Duodenal mucosa (tissue), 2 donors: Measurements from ENCODE around the gene ISG20L2.

Experiments used
- H3K27ac ChIP-seq: one replicate; pipeline ENCODE4 v1.7.0; 2013; ENCODE audit warnings: low read depth, low read length
- H3K27me3 ChIP-seq, 2 donors: one replicate each; pipeline ENCODE4 v1.7.0; 2013; ENCODE audit warnings: low read length in 2 of 2, control low read depth in 1 of 2; ENCODE audit not compliant: insufficient read depth in 2 of 2, control insufficient read depth in 1 of 2
- H3K36me3 ChIP-seq, 2 donors: one replicate each; pipeline ENCODE4 v1.7.0; 2013; ENCODE audit warnings: low read length in 2 of 2, control low read depth in 1 of 2; ENCODE audit not compliant: insufficient read depth in 2 of 2, control insufficient read depth in 1 of 2
- H3K4me1 ChIP-seq, 2 donors: one replicate each; pipeline ENCODE4 v1.7.0; 2013; ENCODE audit warnings: low read length in 2 of 2, control low read depth in 1 of 2; ENCODE audit not compliant: insufficient read depth in 2 of 2, control insufficient read depth in 1 of 2
- H3K4me3 ChIP-seq, 2 donors: one replicate each; pipeline ENCODE4 v1.7.0; 2013; ENCODE audit warnings: low read length in 2 of 2, low read depth in 1 of 2
- H3K9ac ChIP-seq, 2 donors: one replicate each; pipeline ENCODE4 v1.7.0; 2013; ENCODE audit warnings: low read length in 2 of 2, low read depth in 1 of 2
- H3K9me3 ChIP-seq, 2 donors: one replicate each; pipeline ENCODE4 v1.7.0; 2013; ENCODE audit warnings: low read length in 2 of 2, control low read depth in 1 of 2; ENCODE audit not compliant: control insufficient read depth in 1 of 2

ISG20L2 gene

DNA sequence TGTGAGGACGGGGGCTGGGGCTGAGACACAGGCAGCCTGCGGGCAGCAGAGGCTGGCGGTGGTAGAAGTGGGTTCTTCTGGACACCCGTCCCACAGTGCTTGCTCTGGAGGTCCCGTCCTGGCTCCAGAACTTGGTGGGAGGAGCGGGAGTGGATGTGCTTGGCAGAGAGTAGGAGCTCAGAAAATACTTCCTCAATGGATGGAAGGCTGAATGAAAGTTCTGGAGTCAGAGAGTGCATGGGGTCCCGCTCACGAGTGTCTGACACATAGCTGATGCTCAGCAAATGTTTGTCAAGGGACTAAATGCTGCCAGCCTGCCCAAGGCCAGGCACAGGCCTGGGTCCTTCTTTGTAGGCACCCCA, 37.9 kb downstream of the ISG20L2 start:
- H3K9me3 ChIP-seq, result no peaks in the 10 kb centered on the region
- H3K27me3 ChIP-seq, result peaks cover 16 to 38% of the 10 kb centered on the region in 2 donors

DNA sequence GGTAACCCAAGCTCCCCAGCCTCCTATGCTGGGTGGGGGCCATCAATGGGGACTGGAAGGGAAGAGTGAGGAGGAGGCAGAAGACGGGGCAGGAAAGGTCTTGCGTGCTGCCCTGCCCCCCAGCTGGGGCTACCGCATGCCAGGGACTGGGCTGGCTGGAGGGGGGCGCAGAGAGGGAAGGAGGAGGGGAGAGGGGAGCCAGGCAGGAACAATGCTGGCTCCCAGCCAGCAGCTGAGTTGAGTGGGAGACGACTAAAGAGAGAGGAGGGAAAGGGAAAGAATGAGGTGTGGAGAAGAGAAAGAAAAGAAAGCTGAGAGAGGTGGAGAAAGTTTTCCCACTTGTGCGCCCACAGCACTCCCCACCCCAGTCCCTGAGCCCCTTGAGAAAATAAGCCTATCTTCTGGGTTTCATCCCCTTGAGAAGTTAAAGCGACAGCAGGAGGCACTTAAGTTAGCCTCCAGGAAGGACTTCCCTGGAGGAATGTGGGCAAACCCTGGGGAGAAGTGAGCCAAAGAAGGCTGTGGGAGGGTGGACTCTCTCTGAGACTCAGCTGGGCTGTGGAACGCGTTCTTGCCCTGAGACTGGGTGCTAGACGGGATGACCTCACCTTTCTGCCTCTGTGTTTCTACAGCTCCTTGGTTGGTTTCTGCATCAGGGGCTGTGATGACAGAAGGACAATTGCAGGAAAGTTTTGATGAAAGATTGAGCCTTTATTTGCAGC, 38.5 kb downstream of the ISG20L2 start:
- H3K4me3 ChIP-seq, result no peak overlapping the region
- H3K27ac ChIP-seq, result no peak overlapping the region
- H3K4me1 ChIP-seq, result peaks cover 30 to 39% of the 10 kb centered on the region in 2 donors
- peaks cover 16 to 38% of the 10 kb centered on the region in 2 donors for H3K27me3 ChIP-seq
- H3K9ac ChIP-seq, result no peak overlapping the region
- no peaks in the 10 kb centered on the region for H3K36me3 ChIP-seq
- H3K9me3 ChIP-seq, result no peaks in the 10 kb centered on the region

More for the DNA sequence above, 37.9 kb downstream of the ISG20L2 start:
- H3K4me3 ChIP-seq, result no peak overlapping the region
- peaks cover 30 to 39% of the 10 kb centered on the region in 2 donors for H3K4me1 ChIP-seq
- no peak overlapping the region for H3K27ac ChIP-seq
- H3K36me3 ChIP-seq, result no peaks in the 10 kb centered on the region
- no peak overlapping the region for H3K9ac ChIP-seq

GRCh38 chr1:156689035-156689952, 39.3 kb downstream of the ISG20L2 start:
- H3K27me3 ChIP-seq, result peaks cover 16 to 42% of the 10 kb centered on the region in 2 donors
- no peak overlapping the region for H3K9ac ChIP-seq

DNA sequence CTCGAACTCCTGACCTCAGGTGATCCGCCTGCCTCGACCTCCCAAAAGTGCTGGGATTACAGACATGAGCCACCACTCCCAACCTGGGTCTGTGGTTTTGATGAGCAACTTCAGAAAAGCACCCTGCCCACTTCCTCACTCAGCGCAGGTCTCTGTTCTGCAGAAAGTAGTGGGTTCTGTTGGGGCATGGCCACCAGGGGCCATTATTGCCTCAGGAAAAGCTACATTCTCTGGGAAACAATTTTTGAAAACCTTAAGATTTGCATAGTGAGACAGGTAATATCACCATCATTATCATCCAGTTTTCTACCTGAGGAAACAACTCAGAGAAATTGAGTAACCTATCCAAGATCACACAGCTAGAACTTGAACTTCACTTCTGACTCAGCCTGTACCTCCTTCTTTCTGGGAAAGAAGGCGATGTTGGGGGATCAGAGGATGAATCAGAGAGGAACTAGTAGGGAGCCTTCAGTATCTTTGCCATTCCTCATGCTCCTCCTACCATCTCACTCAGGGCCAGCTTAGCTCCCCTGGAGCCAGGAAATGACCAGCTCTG, 44.3 kb downstream of the ISG20L2 start:
- Histone ChIP-seq H3K9ac (no peak overlapping the region), H3K4me1 (peaks cover 2 to 3% of the 10 kb centered on the region in 2 donors), H3K27me3 (peaks cover 21 to 41% of the 10 kb centered on the region in 2 donors), H3K27ac (no peak overlapping the region), H3K36me3 (no peaks in the 10 kb centered on the region), H3K4me3 (no peak overlapping the region), H3K9me3 (no peaks in the 10 kb centered on the region)

More at GRCh38 chr1:156689035-156689952, 39.3 kb downstream of the ISG20L2 start:
- no peaks in the 10 kb centered on the region for H3K36me3 ChIP-seq
- H3K4me3 ChIP-seq, result peak overlapping the region in 1 of 2 donors; percentile 40
- H3K9me3 ChIP-seq, result no peaks in the 10 kb centered on the region
- H3K27ac ChIP-seq, result no peak overlapping the region
- peaks cover 27 to 36% of the 10 kb centered on the region in 2 donors for H3K4me1 ChIP-seq

DNA sequence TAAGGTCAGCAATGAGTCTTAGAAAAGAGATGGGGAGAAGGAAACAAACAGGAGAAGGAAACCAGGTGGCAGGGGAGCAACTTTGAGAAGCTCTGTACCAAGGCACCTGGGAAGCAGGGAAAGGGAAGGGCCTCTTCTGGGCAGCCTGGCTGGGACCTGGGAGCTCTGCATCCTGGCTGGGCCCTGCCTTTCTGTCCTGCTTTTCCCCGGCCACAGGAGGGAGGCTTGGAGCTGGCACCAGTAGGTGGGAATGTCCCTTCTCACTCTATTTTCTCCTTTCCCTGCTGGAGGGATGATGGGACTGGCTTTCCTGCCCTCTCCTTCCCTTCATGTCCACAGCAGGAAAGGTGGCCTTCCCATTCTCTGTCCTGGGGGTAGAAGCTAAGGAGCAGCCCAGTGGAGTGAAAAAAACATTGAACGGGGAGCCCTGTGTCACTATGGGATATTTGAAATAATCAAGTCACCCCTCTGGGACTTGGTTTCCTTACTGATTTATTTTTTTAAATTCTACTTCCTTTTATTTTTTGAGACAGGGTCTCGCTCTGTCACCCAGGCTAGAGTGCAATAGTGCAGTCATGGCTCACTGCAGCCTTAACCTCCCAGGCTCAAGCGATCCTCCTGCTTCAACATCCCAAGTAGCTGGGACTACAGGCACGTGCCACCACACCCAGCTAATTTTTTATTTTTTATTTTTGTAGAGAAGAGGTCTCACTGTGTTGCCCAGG, 46.2 kb downstream of the ISG20L2 start:
- H3K4me1 ChIP-seq, result peaks cover 3 to 10% of the 10 kb centered on the region in 2 donors
- H3K9me3 ChIP-seq, result no peaks in the 10 kb centered on the region
- H3K27me3 ChIP-seq, result peaks cover 37 to 51% of the 10 kb centered on the region in 2 donors
- no peaks in the 10 kb centered on the region for H3K36me3 ChIP-seq
- H3K27ac ChIP-seq, result no peak overlapping the region
- no peak overlapping the region for H3K9ac ChIP-seq
- H3K4me3 ChIP-seq, result no peak overlapping the region

- H3K9me3 ChIP-seq, result no peaks in the 10 kb centered on the region
- no peak overlapping the region for H3K4me3 ChIP-seq
- peaks cover 42 to 60% of the 10 kb centered on the region in 2 donors for H3K27me3 ChIP-seq
- H3K36me3 ChIP-seq, result no peaks in the 10 kb centered on the region
- no peak overlapping the region for H3K9ac ChIP-seq
- H3K4me1 ChIP-seq, result peaks cover 4 to 15% of the 10 kb centered on the region in 2 donors
- no peak overlapping the region for H3K27ac ChIP-seq
Measured at GRCh38 chr1:156681196-156681960, 47.2 kb downstream of the ISG20L2 start.

DNA sequence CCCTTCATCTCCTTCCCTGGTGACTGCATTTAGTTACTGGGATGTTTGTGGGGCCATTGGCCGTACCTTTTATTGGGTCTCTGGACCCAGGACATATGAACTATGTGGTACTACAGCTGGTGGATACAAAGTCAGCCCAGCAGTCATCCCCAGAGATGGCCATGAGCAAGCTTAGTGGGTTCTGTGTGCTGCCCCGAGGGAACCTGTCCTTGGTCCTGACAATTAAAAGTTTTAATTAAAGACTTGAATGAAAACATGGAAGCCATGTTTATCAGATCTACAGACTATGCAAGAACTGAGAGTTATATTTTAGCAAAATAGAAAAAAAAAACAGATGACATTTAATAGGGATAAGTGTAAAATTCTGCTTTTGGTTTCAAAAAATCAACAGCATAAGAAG, 48.5 kb downstream of the ISG20L2 start:
- H3K9me3 ChIP-seq, result no peaks in the 10 kb centered on the region
- peaks cover 4 to 18% of the 10 kb centered on the region in 2 donors for H3K4me1 ChIP-seq
- H3K9ac ChIP-seq, result no peak overlapping the region
- no peak overlapping the region for H3K4me3 ChIP-seq
- no peaks in the 10 kb centered on the region for H3K36me3 ChIP-seq
- H3K27me3 ChIP-seq, result peaks cover 50 to 72% of the 10 kb centered on the region in 2 donors
- no peak overlapping the region for H3K27ac ChIP-seq

- Histone ChIP-seq H3K36me3 (no peaks in the 10 kb centered on the region), H3K27me3 (peaks cover 50 to 63% of the 10 kb centered on the region in 2 donors), H3K9me3 (no peaks in the 10 kb centered on the region), H3K27ac (peak overlapping the region; percentile 10), H3K4me3 (peak overlapping the region; percentile 32 to 45), H3K4me1 (peaks cover 4 to 23% of the 10 kb centered on the region in 2 donors), H3K9ac (peak overlapping the region; percentile 12 to 38)
Measured at GRCh38 chr1:156677616-156678596, 50.7 kb downstream of the ISG20L2 start.
